ENCODE results near the gene CLEC18B.

DNA sequence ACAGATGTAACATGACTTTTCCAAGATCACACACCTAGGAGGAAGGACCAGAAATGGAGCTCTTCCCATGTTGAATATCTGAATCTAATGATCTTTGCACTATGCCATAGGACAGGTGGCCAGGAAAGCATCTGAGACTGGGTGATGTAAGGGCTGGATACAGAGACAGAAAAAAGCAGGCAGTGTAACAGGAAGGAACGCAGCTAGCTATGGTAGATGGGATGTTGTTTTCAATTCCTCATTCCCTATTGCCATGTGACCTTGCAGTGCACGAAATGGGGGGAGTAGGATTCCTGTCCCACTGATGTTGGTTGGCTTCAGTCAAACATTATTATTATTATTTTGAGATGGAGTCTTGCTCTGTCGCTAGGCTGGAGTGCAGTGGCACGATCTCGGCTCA is 48.9 kb downstream of the CLEC18B start:
- TF ChIP-seq EP300 (IDR thresholded peaks at IDR 0.05; ENCODE audit: low read depth) (no peak), POLR2A (IDR thresholded peaks at IDR 0.05) (no peak)
- TF ChIP-seq, protein P1, sequence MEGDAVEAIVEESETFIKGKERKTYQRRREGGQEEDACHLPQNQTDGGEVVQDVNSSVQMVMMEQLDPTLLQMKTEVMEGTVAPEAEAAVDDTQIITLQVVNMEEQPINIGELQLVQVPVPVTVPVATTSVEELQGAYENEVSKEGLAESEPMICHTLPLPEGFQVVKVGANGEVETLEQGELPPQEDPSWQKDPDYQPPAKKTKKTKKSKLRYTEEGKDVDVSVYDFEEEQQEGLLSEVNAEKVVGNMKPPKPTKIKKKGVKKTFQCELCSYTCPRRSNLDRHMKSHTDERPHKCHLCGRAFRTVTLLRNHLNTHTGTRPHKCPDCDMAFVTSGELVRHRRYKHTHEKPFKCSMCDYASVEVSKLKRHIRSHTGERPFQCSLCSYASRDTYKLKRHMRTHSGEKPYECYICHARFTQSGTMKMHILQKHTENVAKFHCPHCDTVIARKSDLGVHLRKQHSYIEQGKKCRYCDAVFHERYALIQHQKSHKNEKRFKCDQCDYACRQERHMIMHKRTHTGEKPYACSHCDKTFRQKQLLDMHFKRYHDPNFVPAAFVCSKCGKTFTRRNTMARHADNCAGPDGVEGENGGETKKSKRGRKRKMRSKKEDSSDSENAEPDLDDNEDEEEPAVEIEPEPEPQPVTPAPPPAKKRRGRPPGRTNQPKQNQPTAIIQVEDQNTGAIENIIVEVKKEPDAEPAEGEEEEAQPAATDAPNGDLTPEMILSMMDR (IDR thresholded peaks at IDR 0.05) = no peak

Data from transverse colon (tissue), 3 donors.